ELF-1 (cell line): ENCODE data around the gene BACH1.
A peak's percentile ranks its signal among the peaks of the same experiment; 100 is the strongest.
"Not testable (repeated sequence)": the region's sequence is repeated elsewhere in the genome, so short reads cannot be mapped to it uniquely, and the experiment has no call there.

Experiments used
- DNase-seq: peaks from one replicate; pipeline ENCODE4 v3.0.0-alpha.2; 2016; ENCODE audit warnings: low read depth, low spot score

BACH1 gene

DNA sequence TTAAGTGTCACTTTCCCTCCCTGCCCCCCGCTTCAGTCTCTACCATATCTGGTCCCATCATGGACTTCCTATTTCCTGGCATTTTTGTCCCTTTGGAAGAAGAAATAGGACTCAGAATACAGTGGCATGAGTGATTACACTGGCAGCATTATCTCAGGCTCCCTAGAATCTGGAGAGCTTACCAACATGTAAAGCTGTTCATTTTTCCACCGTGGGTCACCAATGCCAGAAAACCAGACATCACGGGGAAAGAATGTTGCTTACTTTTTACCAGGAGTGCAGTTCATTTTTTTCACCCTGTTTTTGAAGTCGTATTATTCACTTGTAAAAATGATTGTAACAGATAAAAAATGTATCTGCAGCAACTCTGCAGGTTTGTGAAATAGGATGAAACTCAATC lies 44.8 kb downstream of the BACH1 start:
- no peak for DNase-seq

DNA sequence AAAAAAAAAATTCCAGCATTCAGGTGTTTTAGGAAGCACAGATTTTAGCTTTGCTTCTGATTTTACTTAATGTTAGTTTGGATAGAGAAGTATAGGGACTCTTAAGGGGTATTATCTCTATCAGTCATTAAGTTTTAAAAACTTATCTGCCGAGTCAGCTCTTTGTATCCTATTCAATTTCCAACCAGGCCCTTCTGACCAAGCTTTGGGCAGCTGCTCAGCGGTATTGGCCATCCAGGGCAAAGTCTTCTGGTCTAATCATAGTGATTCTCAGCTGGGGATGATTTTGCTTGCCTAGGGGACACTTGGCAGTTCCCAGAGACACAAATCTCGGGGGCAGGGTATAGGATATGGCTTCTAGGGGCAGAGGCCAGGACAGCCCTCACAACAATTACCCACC lies 47.6 kb downstream of the BACH1 start:
- DNase-seq, result no peak

DNA sequence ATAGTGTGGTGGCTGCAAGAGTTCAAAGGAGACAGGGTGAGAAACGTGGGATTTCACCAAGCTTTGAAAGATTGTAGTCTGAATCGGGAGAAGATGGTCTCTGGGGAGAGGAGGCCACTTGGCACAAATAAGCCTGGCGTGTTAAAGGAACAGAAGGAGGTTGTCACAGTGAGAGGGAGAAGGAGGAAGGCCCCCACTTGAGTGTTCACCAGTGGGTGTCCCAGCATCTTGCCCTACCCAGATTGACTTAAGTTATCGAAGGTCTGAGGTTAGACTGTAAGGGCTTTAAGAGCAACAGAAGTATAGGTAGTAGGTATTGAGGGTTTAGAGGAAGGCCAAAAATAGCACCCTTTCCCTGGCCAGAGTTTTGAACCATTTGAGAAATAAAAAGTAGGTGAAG lies 48.0 kb downstream of the BACH1 start:
- DNase-seq, result no peak

DNA sequence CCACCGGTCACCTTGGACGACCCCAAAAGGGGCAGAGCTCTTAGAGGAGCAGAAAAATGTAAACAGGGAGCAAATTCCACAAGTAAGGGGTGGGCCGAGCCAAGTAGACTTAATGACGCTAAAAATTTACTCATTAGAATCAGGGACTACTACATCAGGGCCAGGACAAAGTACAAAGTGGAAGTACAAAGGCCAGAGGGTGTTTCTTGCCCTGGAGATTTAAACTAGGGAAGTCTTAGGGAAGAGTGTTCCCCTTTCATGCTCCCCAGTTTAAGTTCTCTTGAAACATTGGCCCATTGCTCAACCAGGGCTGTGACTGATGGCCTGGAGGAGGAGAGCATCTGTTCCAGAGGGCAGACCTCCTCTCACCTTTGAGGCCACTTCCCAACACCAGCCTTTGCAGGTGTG lies 48.6 kb downstream of the BACH1 start:
- no peak for DNase-seq

DNA sequence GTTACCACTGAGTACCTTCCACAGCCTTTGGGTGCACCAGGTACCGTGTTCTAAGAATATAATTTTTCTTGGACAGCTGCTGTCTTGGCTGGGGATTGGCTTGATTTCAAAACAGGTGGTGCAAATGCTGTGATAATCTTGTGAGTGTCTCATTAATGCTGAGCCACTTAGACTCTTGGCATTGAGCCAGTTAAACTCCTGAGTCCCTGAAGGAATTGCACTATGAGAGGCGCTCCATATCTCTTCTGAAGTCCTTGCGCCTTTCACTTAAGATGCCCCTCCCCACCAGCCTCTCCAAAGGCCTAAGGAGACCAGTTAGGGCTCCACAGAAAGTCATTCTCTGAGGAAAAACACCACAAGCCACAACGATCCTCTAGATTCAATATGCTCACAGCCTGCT lies 51.0 kb downstream of the BACH1 start:
- no peak for DNase-seq

DNA sequence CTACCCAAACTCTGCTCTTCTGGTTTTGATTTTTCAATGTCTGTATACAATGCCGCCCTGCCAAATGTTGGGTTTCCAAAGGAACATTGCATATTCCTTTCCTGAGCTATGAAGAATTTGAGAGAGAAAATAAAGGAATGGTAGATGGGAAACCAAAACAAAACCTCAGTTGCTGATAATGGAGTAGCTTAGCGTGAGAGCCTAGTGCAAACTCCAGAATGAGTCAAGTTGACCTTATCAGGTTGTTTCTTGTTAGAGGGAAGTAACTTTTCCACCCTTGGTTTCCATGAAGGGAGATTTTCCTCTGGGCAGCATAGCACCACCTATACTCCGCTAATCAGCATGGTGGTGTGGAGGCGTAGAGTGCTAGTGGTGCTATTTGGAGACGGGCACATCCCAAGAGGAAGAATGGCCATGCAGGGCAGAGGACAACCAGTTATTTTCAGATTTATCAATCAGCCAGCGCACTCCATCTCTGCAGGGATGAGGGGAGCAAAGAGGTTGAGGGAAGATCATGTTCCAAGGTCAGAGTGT lies 51.6 kb downstream of the BACH1 start:
- DNase-seq, result no peak

DNA sequence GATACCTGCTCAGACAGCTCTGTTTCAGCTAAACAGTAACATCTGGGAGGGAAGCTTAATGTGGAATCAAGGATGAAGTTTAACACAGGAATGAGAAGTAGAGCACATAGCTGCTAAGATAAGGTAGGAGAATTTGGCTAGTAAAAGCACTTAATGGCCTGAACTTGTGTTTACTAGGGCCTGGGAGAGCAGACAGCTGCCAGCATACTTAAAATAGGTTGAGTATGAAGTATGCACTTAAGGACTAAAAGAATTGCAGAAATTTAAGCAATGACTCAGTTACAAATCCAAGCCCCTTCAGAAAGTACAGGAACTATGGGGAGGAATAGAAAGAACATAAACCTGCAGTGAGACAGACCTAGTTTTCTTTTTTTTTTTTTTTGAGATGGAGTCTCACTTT lies 53.0 kb downstream of the BACH1 start:
- no peak for DNase-seq

DNA sequence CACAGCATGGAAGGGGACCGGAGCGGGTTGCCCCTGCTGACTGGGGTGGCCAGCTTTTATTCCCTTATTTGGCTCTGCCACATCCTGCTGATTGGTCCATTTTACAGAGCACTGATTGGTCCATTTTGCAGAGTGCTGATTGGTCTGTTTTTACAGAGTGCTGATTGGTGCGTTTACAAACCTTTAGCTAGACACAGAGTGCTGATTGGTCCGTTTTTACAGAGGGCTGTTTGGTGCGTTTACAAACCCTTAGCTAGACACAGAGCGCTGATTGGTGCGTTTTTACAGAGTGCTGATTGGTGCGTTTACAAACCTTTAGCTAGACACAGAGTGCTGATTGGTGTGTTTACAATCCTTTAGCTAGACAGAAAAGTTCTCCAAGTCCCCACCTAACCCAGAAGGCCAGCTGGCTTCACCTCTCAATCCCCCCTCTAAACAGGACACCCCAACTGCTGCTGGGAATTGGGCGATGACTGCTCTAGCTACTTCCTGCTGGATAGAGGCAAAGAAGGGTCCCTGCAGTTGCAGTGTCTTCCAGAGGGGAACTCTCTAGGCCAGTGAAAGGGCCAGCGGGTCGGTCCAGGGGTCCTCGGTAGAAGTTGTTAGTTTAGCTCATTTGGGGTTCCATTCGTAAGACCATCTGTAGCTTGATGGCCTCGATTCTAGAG lies 56.5 kb downstream of the BACH1 start:
- not testable (repeated sequence) for DNase-seq

DNA sequence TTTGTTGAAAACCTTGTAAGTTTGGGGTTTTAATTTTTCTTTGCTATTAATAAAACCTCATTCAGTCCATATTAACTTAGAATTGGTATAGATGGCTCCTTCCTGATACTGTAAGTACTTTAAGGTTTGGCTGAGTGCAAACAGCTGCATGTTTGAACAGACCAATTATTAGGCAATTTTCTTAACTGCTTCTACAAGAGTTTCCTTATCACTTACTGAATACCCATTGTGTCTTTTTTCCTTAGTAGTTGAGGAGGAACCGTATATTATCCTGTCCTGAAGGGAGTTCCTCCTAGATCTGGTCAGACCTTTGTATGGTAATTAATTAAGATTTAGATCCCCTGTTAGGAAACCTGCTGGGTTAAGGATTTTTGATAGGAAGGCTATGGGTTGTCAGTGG lies 57.6 kb downstream of the BACH1 start:
- not testable (repeated sequence) for DNase-seq

DNA sequence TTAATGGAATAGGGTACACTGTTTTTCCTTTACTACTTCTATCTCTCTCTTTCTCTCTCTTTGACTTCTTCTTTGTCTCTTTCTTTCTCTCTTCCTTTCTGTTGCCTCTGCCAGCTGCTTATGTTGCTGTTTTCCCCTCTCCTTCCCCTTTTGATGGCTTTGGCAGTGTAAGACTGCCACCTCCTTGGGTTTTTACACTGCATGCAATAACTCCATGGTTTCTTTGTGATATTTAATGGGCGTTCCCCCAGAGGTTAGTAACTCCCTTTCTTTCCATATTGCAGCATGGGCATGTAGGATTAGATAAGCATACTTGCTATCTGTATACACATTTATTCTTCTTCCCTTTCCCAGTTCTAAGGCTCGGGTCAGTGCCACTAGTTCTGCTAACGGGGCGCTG lies 58.1 kb downstream of the BACH1 start:
- not testable (repeated sequence) for DNase-seq

DNA sequence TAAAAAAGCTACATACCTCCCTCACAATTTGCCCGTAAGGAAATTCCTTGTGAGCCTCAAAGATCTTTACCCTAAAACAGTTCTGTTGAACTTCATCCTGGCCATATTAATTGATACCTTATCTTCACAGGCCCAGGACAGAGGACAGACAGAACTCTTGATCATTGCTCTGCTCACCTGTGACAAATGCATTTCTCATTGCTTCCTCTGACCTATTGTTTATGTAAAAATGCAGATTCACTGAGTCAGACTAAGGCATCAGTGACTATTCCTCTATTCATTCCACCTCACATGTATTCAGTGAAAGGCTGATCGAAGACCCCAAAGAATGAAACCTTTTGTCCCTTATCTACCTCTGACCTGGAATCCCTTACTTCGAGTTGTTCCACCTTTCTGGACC lies 61.0 kb downstream of the BACH1 start:
- no peak for DNase-seq

DNA sequence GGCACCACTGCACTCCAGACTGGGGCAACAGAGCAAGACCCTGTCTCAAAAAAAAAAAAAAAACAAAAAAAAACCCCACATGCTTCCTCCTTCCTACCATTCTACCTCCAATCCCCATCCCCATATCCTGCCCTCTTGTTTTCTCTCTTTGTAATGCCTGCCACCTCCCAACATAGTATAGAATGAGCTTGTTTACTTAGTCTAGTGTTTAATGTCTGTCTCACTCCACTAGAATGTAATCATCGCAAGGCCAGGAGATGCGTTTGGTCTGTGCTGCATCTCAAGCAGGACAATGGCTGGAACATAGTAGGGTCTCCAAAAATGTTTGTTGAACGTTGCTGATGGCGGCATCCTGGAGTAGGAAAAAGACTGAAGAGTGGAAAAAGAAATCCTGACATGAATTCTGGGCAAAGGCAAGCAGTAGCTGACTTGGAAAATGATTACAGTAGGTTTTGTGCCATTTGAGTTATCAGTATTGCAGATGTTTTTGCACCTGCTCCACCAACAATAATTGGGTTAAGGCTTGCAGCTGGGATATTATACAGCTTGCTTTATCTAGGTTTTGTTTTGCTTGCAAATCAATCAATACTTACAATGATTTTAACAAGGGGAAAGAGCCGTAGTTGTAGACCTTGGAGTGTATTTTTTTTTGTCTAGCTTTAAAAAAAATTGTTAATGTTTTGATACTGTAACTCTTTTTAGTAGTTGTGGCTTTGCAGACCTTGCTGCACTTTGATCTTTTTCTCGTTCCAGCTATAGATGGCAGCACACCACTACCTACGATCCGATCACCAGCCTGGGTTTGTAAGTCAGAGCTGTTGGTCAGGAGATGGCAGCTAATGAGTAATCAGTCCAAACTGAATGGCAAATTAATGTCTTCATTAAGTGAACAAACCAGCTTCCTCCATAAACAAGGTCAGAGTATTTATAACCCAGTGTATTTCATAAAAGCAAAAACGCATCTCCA lies 62.4 kb downstream of the BACH1 start:
- DNase-seq, result no peak

DNA sequence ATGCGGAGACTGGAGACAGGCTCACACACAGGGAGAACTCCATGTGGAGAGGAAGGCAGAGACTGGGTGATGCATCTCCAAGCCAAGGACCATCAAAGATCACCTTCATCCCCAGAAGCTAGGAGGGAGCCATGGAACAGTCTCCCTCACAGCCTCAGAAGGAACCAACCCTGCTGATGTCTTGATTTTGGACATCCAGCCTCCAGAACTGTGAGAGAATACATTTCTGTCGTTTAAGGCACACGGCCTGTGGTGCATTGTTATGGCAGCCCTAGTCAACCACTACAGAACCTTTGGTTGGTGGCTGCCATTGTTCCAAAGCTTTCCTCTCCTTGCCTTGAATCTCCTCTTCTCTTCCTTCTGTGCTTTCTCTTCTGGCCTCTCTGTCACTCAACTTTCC lies 64.0 kb downstream of the BACH1 start:
- DNase-seq, result no peak

DNA sequence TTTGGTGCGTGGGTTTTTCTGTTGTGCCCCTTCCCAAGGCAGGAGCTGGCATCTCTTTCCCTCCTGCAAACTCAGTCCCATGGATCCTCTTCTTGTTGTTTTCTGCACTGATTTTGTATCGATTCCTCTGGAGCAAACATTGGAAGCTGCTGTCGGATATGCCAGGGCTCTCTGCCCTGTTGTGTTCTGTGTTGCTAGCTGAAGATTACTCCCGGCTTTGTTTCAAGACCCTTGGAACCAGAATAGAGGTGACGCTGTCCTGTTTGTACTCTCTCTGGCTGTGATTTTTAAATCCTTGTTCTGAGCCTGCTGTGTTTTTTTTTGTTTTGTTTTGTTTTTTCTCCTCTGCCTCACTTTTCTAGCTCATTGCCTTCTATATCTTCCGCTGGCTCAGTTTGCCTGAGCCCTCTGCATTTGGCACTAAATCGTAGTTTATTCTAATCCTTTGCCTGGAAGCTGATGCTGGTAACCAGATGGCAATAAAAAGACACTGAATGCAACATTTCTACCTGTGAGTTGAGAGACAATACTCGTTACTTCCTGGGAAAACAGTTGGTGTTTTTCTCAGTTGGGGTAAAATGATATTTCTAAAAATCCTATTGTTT lies 67.0 kb downstream of the BACH1 start:
- no peak for DNase-seq

DNA sequence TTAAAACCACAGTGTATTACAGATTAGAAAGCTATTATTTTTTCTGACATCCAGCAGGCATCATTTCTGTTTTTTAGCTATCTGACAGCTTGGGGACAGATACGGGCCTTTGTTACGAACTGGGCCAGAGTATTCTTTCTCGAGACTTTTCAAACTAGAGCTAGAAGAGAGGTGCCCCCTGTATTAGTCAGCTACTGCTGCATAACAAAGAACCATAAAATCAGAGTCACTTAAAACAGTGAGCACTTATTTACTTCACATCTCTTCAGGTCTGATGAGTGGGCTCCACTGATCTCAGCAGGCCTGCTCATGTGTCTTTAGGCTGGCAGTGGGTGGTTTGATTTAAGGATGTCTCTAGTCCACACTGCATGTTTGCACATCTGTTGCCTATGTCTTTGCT lies 67.8 kb downstream of the BACH1 start:
- DNase-seq, result no peak

DNA sequence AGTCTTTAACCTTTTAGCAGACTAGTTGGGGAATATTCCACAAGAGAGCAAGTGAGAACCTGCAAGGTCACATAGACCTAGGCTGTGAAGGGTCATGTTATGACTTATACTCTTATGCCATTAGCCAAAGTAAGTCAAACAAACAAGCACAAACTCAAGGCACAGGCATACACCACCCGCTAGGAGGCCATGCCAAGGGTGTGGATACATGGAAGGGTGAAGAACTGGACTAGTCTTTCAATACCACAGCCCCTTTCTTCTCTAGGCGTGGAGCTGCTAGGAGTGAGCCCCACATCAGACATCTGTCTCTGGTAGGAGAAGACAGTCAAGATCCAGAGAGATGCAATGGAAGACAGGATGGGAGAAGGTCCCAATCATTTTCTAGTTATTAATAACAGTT lies 68.6 kb downstream of the BACH1 start:
- DNase-seq, result no peak

DNA sequence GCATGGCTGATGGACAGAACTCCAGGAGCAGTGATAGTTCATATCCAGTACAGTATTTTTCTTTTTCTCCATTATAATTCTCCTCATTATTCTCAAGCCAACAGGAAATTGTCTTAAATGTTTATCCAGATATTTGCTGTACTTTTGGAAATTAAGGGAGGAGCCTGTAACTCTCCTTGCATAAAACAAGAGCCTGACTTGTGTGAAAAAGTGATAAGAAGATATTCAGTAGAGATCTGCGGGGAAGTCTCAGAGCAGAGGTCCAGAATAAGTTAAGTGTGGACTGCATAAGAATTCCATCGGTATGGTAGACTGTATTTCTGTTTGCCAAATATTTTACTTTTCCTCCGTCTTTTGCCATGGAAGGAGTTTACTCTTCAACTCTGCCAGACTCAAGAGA lies 70.2 kb downstream of the BACH1 start:
- DNase-seq, result no peak

DNA sequence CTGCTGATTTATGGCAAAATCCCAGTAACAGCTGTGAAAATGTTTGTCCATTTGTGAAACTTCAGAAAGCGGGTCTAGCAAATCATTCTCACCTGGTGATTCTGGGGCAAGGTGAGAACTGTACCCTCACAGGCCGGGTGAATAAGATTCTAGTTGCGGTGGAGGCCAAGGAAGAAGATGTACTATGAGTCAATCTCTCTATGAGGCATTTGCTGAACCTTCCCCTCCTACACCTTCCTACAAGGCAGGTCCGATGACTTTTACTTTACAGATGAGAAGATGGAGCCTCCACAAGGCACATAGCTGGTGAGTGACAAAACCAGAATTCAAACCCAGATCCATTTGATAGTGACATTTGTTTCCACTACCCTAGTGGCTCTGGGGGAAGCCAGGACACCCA lies 72.7 kb downstream of the BACH1 start:
- no peak for DNase-seq

DNA sequence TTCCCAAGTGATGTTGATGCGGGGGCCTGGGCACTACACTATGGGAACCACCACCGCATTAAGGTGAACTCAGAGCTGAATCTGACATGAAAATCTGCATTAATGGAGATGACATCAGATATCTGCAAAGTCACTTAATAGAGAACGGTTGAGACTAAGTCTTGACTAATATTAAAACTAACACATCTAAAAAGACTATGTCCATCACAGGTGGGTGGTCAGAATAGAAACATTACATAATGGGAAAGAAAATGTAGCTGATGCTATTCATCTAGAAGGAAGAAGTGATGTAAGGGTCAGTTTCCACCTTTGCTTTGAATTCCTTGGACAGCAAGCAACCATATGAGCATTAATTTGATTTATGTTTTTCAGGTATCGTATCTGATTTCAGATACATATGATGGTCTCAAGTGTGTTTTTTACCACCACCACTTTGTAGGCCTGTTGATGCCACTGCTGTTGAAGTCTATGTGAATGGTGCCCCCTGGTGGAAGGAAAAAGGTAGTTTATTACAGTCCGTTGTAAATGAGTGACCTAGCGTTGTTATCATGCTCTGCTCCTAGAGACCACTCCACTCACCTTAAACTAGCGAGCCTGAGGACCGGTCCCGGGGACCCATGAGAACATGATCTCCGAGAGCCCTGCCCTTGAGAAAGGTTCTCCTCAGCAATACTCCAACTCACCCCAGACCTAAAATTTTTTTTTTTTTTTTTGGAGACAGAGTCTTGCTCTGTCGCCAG lies 73.5 kb downstream of the BACH1 start:
- peak; percentile 63 for DNase-seq

DNA sequence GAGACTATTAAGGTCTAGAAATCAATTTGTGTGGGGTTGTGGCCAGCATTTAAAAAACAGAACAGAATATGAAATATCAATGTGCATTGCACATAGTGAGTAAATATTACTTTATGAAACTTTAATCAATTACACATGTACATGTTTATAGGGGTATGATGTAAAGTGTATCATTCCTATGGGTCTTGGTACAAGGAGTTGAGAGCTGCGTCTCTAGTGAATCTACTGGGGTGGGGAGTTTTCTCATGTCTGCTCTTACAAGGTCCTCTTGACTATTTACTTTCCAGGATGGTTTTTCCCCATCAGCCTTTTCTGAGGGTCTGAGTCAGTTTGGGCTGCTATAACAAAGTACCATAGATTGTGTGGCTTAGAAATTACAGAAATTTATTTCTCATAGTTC lies 75.8 kb downstream of the BACH1 start:
- no peak for DNase-seq

DNA sequence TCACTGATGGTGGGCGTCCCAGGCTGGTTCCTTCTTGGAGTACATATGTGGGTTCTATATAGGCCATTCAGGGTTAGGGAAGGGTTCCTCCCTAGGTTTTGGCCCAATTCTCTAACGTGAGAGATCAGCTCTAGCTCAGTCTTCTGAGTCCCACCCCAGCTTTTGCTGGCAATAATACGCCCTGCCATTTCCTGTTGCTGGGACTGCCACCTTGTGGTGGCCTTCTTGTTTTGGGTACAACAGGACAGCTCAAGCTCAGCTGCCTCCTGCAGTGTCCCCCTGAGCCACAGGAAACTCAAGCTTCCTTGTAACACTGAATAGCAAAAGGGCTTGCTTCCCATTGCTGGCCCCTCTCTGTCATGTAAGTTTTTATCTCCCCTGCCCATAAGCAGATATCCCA lies 77.8 kb downstream of the BACH1 start:
- peak; percentile 76 for DNase-seq

DNA sequence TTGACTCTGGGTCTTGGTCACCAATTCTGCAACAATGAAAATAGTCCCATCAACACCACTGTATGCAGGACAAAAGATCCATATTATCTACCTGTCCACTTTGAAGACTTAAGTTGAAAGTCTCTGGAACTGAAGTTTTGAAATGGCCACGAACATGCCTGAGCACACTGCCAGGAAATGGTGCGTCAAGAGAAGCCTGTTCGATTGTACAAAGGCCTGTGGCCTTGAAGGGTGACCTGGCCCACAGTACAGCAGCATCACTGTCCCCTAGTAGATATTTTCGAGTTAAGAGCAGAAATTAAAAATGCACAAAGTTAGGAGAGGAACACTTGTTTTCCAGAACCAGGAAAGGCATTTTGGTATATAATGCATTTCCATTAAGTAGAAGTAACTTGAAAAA lies 78.5 kb downstream of the BACH1 start:
- DNase-seq, result no peak
